Endothelial cell of umbilical vein (primary cell): Measurements from ENCODE around the gene FBXL17.

ENCODE experiments used
- JUN ChIP-seq: IDR thresholded peaks from 2 replicates; pipeline ENCODE4 v1.6.1; 2011; ENCODE audit warnings: borderline replicate concordance, low read depth; ENCODE audit not compliant: insufficient read length, insufficient read depth
- POLR2AphosphoS5 ChIP-seq: IDR thresholded peaks from 2 replicates; pipeline ENCODE4 v1.6.1; 2012; ENCODE audit warnings: low read depth, mild to moderate bottlenecking, control low read depth, low read length, moderate library complexity; ENCODE audit not compliant: insufficient read depth

- TF ChIP-seq POLR2AphosphoS5: no peak
- TF ChIP-seq JUN: no peak
These were observed 521.9 kb downstream of the FBXL17 start for GRCh38 chr5:107860044-107860443.
